BJ (cell line): ENCODE measurements around the gene ZGLP1. TPM values are rescaled to one million over a fixed set of nuclear protein-coding genes. Genes with fewer than 3 reads are reported as not detected.

Experiments used
- CTCF ChIA-PET: fragments of 350-600 bp; formaldehyde crosslinking; extraction: SDS; loops from one replicate; lab custom pipeline; 2021; ENCODE audit warnings: antibody characterized with exemption, inconsistent platforms; lab: Yijun Ruan, JAX
- POLR2A ChIA-PET: fragments of 300-600 bp; sonication (Branson Sonifier 250); formaldehyde crosslinking; extraction: SDS; loops from one replicate; lab custom pipeline; 2021; ENCODE audit warnings: antibody characterized with exemption; lab: Charles Lee
- DNase-seq: peaks from one replicate; pipeline ENCODE4 v3.0.0-alpha.2; 2011; ENCODE audit warnings: low read depth
- H3K27me3 ChIP-seq: 2 replicates; pipeline ENCODE4 v1.6.0; 2011; ENCODE audit warnings: low read length; ENCODE audit not compliant: control insufficient read depth, insufficient read depth
- H3K36me3 ChIP-seq: 2 replicates; pipeline ENCODE4 v1.5.1; 2011; ENCODE audit warnings: low read length; ENCODE audit not compliant: control insufficient read depth, insufficient read depth
- H3K4me3 ChIP-seq: 2 replicates; pipeline ENCODE4 v1.5.1; 2011; ENCODE audit warnings: low read depth, mild to moderate bottlenecking, control low read depth, low read length
- CTCF ChIP-seq: IDR thresholded peaks from 2 replicates; pipeline ENCODE4 v1.5.1; 2011; ENCODE audit warnings: low read depth, mild to moderate bottlenecking, control low read depth, inconsistent platforms, low read length, moderate library complexity; ENCODE audit not compliant: insufficient read depth
- polyA plus RNA-seq: library from polyadenylated mRNA; depleted of rRNA; stranded (reverse); fragments of >200 nt; gene quantifications from 2 replicates; pipeline ENCODE4 v1.2.3, GENCODE V29; 2011

Gene ZGLP1
- polyA plus RNA-seq, 1 experiment, result 1.2 TPM

GRCh38 chr19:10278935-10279334, 30.7 kb downstream of the ZGLP1 start:
- ChIA-PET POLR2A (no interaction called here), CTCF (interaction anchor here (0.7 to 3.0 kb wide), 4 partner anchors 32 to 112 kb away, joined by 3 to 13 read pairs (median 4); no protein-coding TSS in a partner anchor)
- TF ChIP-seq CTCF, result no peak
- no peaks in the 10 kb centered on the region for H3K27me3 ChIP-seq
- DNase-seq, result no peak
- H3K36me3 ChIP-seq, result peaks cover 15% of the 10 kb centered on the region
- H3K4me3 ChIP-seq, result no peak overlapping the region

GRCh38 chr19:10277795-10278589, 31.6 kb downstream of the ZGLP1 start:
- TF ChIP-seq CTCF, result no peak
- no peak overlapping the region for H3K4me3 ChIP-seq
- no peaks in the 10 kb centered on the region for H3K27me3 ChIP-seq
- H3K36me3 ChIP-seq, result peaks cover 8% of the 10 kb centered on the region; the same call in 1 of the 2 replicates
- POLR2A ChIA-PET, result interaction anchor here (0.5 kb wide), 1 partner anchor 56 kb away, joined by 4 read pairs; the partner anchor contains the start of gene RAVER1
- DNase-seq, result no peak
- CTCF ChIA-PET, result interaction anchor here (0.6 to 3.0 kb wide), 6 partner anchors 8 to 113 kb away, joined by 3 to 13 read pairs (median 4); no protein-coding TSS in a partner anchor

GRCh38 chr19:10274589-10274988, 35.0 kb downstream of the ZGLP1 start:
- no peak overlapping the region for H3K4me3 ChIP-seq
- CTCF ChIA-PET, result interaction anchor here (1.1 to 1.4 kb wide), 3 partner anchors 15 to 116 kb away, joined by 4 to 5 read pairs (median 4); partner anchors contain the start of gene ICAM5
- no peak for DNase-seq
- peaks cover 5% of the 10 kb centered on the region; the same call in 1 of the 2 replicates for H3K36me3 ChIP-seq
- POLR2A ChIA-PET, result interaction anchor here (0.5 kb wide), 1 partner anchor 59 kb away, joined by 10 read pairs; no protein-coding TSS in a partner anchor
- TF ChIP-seq CTCF, result no peak
- H3K27me3 ChIP-seq, result no peaks in the 10 kb centered on the region

- no peaks in the 10 kb centered on the region for H3K27me3 ChIP-seq
- DNase-seq, result no peak
- TF ChIP-seq CTCF, result no peak
- peak overlapping the region; percentile 46 for H3K4me3 ChIP-seq
- H3K36me3 ChIP-seq, result no peaks in the 10 kb centered on the region
- CTCF ChIA-PET, result interaction anchor here (1.0 to 8.5 kb wide), 11 partner anchors 9 to 156 kb away, joined by 3 to 228 read pairs (median 21); partner anchors contain the start of genes CDC37, ICAM4, ICAM5 and MRPL4
- POLR2A ChIA-PET, result interaction anchor here (0.6 kb wide), 1 partner anchor 13 kb away, joined by 5 read pairs; no protein-coding TSS in a partner anchor
Observed at GRCh38 chr19:10271543-10272086, 38.0 kb downstream of the ZGLP1 start.
